Neural progenitor cell (in vitro differentiated cells): Measurements from ENCODE around the gene SGSM1. TPM values are rescaled to one million over a fixed set of nuclear protein-coding genes. Genes with fewer than 3 reads are reported as not detected.

ENCODE experiments used
- DNase-seq: peaks from one replicate; pipeline ENCODE4 v3.0.0-alpha.2; 2016; ENCODE audit warnings: low spot score
- H2AFZ ChIP-seq: fragments of 200-600 bp; sonication (generic); replicated peaks from 2 replicates; pipeline ENCODE4 v1.6.1; 2016; ENCODE audit warnings: antibody characterized with exemption
- H3F3A ChIP-seq: fragments of 200-600 bp; sonication (generic); 2 replicates; pipeline ENCODE4 v1.6.1; 2016; ENCODE audit warnings: antibody characterized with exemption, low read depth
- H3K27ac ChIP-seq: fragments of 200-600 bp; sonication (generic); 2 replicates; pipeline ENCODE4 v1.5.1; 2016; ENCODE audit warnings: mild to moderate bottlenecking
- H3K27me3 ChIP-seq: fragments of 200-600 bp; sonication (generic); 2 replicates; pipeline ENCODE4 v1.6.1; 2016; ENCODE audit warnings: mild to moderate bottlenecking, moderate library complexity
- H3K36me3 ChIP-seq: fragments of 200-600 bp; sonication (generic); 2 replicates; pipeline ENCODE4 v1.5.1; 2016
- H3K4me1 ChIP-seq: fragments of 200-600 bp; sonication (generic); 2 replicates; pipeline ENCODE4 v1.6.1; 2016; ENCODE audit warnings: mixed run types
- H3K4me2 ChIP-seq: fragments of 200-600 bp; sonication (generic); 2 replicates; pipeline ENCODE4 v1.6.1; 2016
- H3K4me3 ChIP-seq: fragments of 200-600 bp; sonication (generic); 2 replicates; pipeline ENCODE4 v1.5.1; 2016
- H3K79me2 ChIP-seq: fragments of 200-600 bp; sonication (generic); 2 replicates; pipeline ENCODE4 v1.6.1; 2016; ENCODE audit warnings: low read depth
- H3K9ac ChIP-seq: fragments of 200-600 bp; sonication (generic); 2 replicates; pipeline ENCODE4 v1.6.1; 2016
- H3K9me3 ChIP-seq: fragments of 200-600 bp; sonication (generic); 2 replicates; pipeline ENCODE4 v1.5.1; 2016; ENCODE audit warnings: low read depth
- H4K20me1 ChIP-seq: fragments of 200-600 bp; sonication (generic); 2 replicates; pipeline ENCODE4 v1.6.1; 2016; ENCODE audit warnings: low read depth
- H3K27ac Mint-ChIP-seq: 3 replicates; pipeline ENCODE4 v1.8.0; 2021; ENCODE audit warnings: mixed read lengths
- H3K27me3 Mint-ChIP-seq: 2 replicates; pipeline ENCODE4 v1.8.0; 2022; ENCODE audit warnings: low read depth, mild to moderate bottlenecking, inconsistent platforms, moderate library complexity, mixed read lengths; ENCODE audit not compliant: insufficient read depth
- H3K36me3 Mint-ChIP-seq: 3 replicates; pipeline ENCODE4 v1.8.0; 2021; ENCODE audit warnings: mixed read lengths
- H3K4me1 Mint-ChIP-seq: 3 replicates; pipeline ENCODE4 v1.8.0; 2021; ENCODE audit warnings: mixed read lengths
- H3K4me3 Mint-ChIP-seq: 3 replicates; pipeline ENCODE4 v1.8.0; 2021; ENCODE audit warnings: mild to moderate bottlenecking, moderate library complexity, mixed read lengths
- H3K9me3 Mint-ChIP-seq: 3 replicates; pipeline ENCODE4 v1.8.0; 2020; ENCODE audit warnings: mixed read lengths
- CTCF ChIP-seq: fragments of 200-600 bp; sonication (generic); IDR thresholded peaks from 2 replicates; pipeline ENCODE4 v1.5.1; 2017; ENCODE audit warnings: antibody characterized with exemption, mild to moderate bottlenecking
- EZH2 ChIP-seq: fragments of 200-600 bp; sonication (generic); IDR thresholded peaks from 2 replicates; pipeline ENCODE4 v1.6.1; 2017; ENCODE audit warnings: antibody characterized with exemption, mild to moderate bottlenecking, moderate library complexity
- EZH2phosphoT487 ChIP-seq: fragments of 200-600 bp; sonication (generic); IDR thresholded peaks from 2 replicates; pipeline ENCODE4 v1.6.1; 2017; ENCODE audit warnings: antibody characterized with exemption
- total RNA-seq: library from RNA; depleted of rRNA; stranded (reverse); fragments of >200 nt; gene quantifications from 2 replicates; pipeline ENCODE4 v1.2.3, GENCODE V29; 2015; ENCODE audit warnings: low replicate concordance

Gene SGSM1
- total RNA-seq, 1 donor from 2014 or later: 1.1 TPM

- H3K9me3 Mint-ChIP-seq: no peaks in the 10 kb centered on the region
- H3K4me3 Mint-ChIP-seq: no peak overlapping the region
- no peaks in the 10 kb centered on the region for H4K20me1 ChIP-seq
- H3K36me3 Mint-ChIP-seq: no peaks in the 10 kb centered on the region
- H3K9me3 ChIP-seq: no peaks in the 10 kb centered on the region
- H3K9ac ChIP-seq: no peak overlapping the region
- H3F3A ChIP-seq: peaks cover 13% of the 10 kb centered on the region
- DNase-seq: peak; percentile 79
- no peak overlapping the region for H3K4me2 ChIP-seq
- peaks cover 6% of the 10 kb centered on the region for H3K4me1 ChIP-seq
- no peak overlapping the region for H3K4me3 ChIP-seq
- no peak overlapping the region for H3K27ac Mint-ChIP-seq
- H3K27me3 Mint-ChIP-seq: peaks cover 9% of the 10 kb centered on the region
- H3K79me2 ChIP-seq: no peaks in the 10 kb centered on the region
- no peaks in the 10 kb centered on the region for H3K36me3 ChIP-seq
- peaks cover 8% of the 10 kb centered on the region for H3K4me1 Mint-ChIP-seq
- H3K27ac ChIP-seq: no peak overlapping the region
- peaks cover 10% of the 10 kb centered on the region for H3K27me3 ChIP-seq
- TF ChIP-seq CTCF (peak; percentile 87), EZH2 (no peak)
- no peak overlapping the region for H2AFZ ChIP-seq
These were observed 2.9 kb upstream of the SGSM1 start for GRCh38 chr22:24803064-24803542.

- Histone ChIP-seq H3K27ac (no peak overlapping the region), H3K4me3 (peak overlapping the region; percentile 81), H2AFZ (peak overlapping the region; percentile 92), H3K4me1 (peaks cover 24% of the 10 kb centered on the region), H3K27me3 (peaks cover 10% of the 10 kb centered on the region), H3K9me3 (no peaks in the 10 kb centered on the region), H3K4me2 (peak overlapping the region; percentile 92), H3F3A (peaks cover 28% of the 10 kb centered on the region), H3K9ac (no peak overlapping the region), H4K20me1 (peaks cover 4% of the 10 kb centered on the region), H3K79me2 (no peaks in the 10 kb centered on the region), H3K36me3 (no peaks in the 10 kb centered on the region)
- DNase-seq: peak; percentile 24
- Mint-ChIP-seq H3K4me1 (peaks cover 26% of the 10 kb centered on the region), H3K4me3 (peak overlapping the region; percentile 81), H3K27me3 (peaks cover 20% of the 10 kb centered on the region), H3K27ac (no peak overlapping the region), H3K9me3 (no peaks in the 10 kb centered on the region), H3K36me3 (no peaks in the 10 kb centered on the region)
- TF ChIP-seq CTCF (no peak), EZH2 (no peak), EZH2phosphoT487 (no peak)
These were observed 621 bp downstream of the SGSM1 start for GRCh38 chr22:24806663-24807001.

- Mint-ChIP-seq H3K27ac (no peak overlapping the region), H3K9me3 (no peaks in the 10 kb centered on the region), H3K4me3 (peak overlapping the region; percentile 71), H3K4me1 (peaks cover 26% of the 10 kb centered on the region), H3K27me3 (peaks cover 20% of the 10 kb centered on the region), H3K36me3 (no peaks in the 10 kb centered on the region)
- H3K27ac ChIP-seq: no peak overlapping the region
- no peaks in the 10 kb centered on the region for H3K9me3 ChIP-seq
- peak overlapping the region; percentile 92 for H3K4me2 ChIP-seq
- peaks cover 10% of the 10 kb centered on the region for H3K27me3 ChIP-seq
- H3K9ac ChIP-seq: no peak overlapping the region
- H3K36me3 ChIP-seq: no peaks in the 10 kb centered on the region
- H2AFZ ChIP-seq: no peak overlapping the region
- H3F3A ChIP-seq: peaks cover 28% of the 10 kb centered on the region
- peaks cover 4% of the 10 kb centered on the region for H4K20me1 ChIP-seq
- H3K4me1 ChIP-seq: peaks cover 24% of the 10 kb centered on the region
- no peak overlapping the region for H3K4me3 ChIP-seq
- DNase-seq: peak; percentile 38
- H3K79me2 ChIP-seq: no peaks in the 10 kb centered on the region
- TF ChIP-seq CTCF (no peak), EZH2phosphoT487 (no peak), EZH2 (no peak)
These were observed 1.4 kb downstream of the SGSM1 start for GRCh38 chr22:24807284-24807950.
